ENCODE results near the gene FAM107B. TPM values are rescaled to one million over a fixed set of nuclear protein-coding genes. Genes with fewer than 3 reads are reported as not detected.

FAM107B gene
- total and polyA plus RNA-seq, 2 of the 8 experiments (the other 6 are each of a cell fraction or from before 2014, with no cell fraction given): 7.5 to 28.1 TPM

DNA sequence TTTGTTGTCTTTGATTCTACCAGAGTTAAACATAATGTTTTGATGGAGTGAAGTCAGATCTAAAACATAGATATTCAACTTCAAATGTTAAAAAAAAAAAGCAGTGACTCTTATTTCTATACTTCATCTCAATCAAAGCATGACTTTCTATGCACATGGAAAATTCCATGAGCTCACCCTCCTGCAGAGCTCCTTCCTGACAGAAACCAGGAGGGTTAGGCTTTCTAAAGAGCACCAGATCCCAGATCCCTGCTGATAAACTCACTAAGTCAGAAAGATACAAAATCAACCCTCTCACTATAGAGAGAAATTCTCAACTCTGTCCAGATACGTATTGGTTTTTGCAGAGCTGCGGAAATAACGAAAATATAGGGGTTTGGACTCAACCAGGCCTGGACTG lies 122.6 kb downstream of the FAM107B start:
- Histone ChIP-seq H3K9me3 (ENCODE audit: insufficient read depth in 2 of 2, low read depth in 1 of 2, low read length in 1 of 2) (no peaks in the 10 kb centered on the region), H3K4ac (replicated peaks; ENCODE audit: insufficient read length, low read depth, low read length) (no peak overlapping the region), H2AFZ (ENCODE audit: low read length) (no peak overlapping the region), H3K56ac (replicated peaks; ENCODE audit: insufficient read length, low read depth, low read length) (no peak overlapping the region), H3K23me2 (ENCODE audit: low read depth, low read length) (no peaks in the 10 kb centered on the region), H3K18ac (ENCODE audit: extremely low read depth, low read length) (no peak overlapping the region), H4K8ac (ENCODE audit: extremely low read depth, insufficient read depth, low read length) (no peak overlapping the region), H3K4me1 (replicated peaks in 1 of 4; ENCODE audit: control insufficient read depth in 3 of 4, insufficient read depth in 4 of 4, low read length in 3 of 4) (peaks cover 0 to 23% (median 7%) of the 10 kb centered on the region in 4 experiments; a peak in 4 of 7 replicates), H3K23ac (ENCODE audit: insufficient read length) (no peak overlapping the region), H2BK12ac (ENCODE audit: low read depth, low read length) (no peak overlapping the region), H4K5ac (ENCODE audit: insufficient read length, low read depth, low read length) (no peak overlapping the region), H2BK15ac (ENCODE audit: low read length) (no peak overlapping the region), H2BK120ac (replicated peaks; ENCODE audit: low read depth, low read length) (no peak overlapping the region), H4K20me1 (replicated peaks in 1 of 2; ENCODE audit: control insufficient read depth in 1 of 2, insufficient read depth in 2 of 2, low read length in 2 of 2) (no peaks in the 10 kb centered on the region), H3K14ac (ENCODE audit: insufficient read length) (no peak overlapping the region), H3K79me2 (ENCODE audit: control insufficient read depth in 1 of 2, insufficient read depth in 2 of 2, low read length in 2 of 2) (no peaks in the 10 kb centered on the region), H3K27ac (ENCODE audit: low read depth, low read length) (no peak overlapping the region), H3K36me3 (ENCODE audit: control insufficient read depth in 2 of 4, insufficient read depth in 4 of 4, low read length in 3 of 4) (no peaks in the 10 kb centered on the region), H3K9ac (replicated peaks in 1 of 4; ENCODE audit: extremely low read depth in 1 of 4, low read depth in 3 of 4, low read length in 3 of 4) (no peak overlapping the region), H3K27me3 (replicated peaks in 1 of 4; ENCODE audit: control insufficient read depth in 3 of 4, extremely low read depth in 1 of 4, insufficient read depth in 3 of 4, low read length in 3 of 4) (no peaks in the 10 kb centered on the region), H4K91ac (replicated peaks; ENCODE audit: insufficient read length, low read length) (peak overlapping the region; percentile 62), H3K79me1 (ENCODE audit: low read depth, low read length) (no peaks in the 10 kb centered on the region), H2BK5ac (ENCODE audit: low read depth, low read length) (no peak overlapping the region), H2AK5ac (ENCODE audit: low read depth, low read length) (no peak overlapping the region), H3K4me2 (ENCODE audit: insufficient read depth in 1 of 2, low read depth in 2 of 2, low read length in 2 of 2) (no peak overlapping the region; a peak in 1 of 4 replicates), H3K4me3 (ENCODE audit: extremely low read depth in 1 of 4, insufficient read depth in 2 of 4, low read depth in 3 of 4, low read length in 4 of 4) (no peak overlapping the region), H2BK20ac (ENCODE audit: low read length) (no peak overlapping the region)
- CTCF ChIA-PET (ENCODE audit: partially characterized antibody): interaction anchor here (0.6 to 1.4 kb wide), 5 partner anchors 15 to 427 kb away, joined by 3 to 5 read pairs (median 4); no protein-coding TSS in a partner anchor
- FAIRE-seq: no peak
- 87% methylated on average over 3 of the region's 3 CpGs; no CpG with 5 or more reads in 1 of the 2 experiments for WGBS, 2 experiments (ENCODE audit: extremely low coverage in 1 of 2, insufficient coverage in 1 of 2, insufficient read length in 1 of 2, insufficient replicate concordance in 2 of 2, low coverage in 1 of 2, low lambda C conversion rate in 2 of 2, missing lambda C conversion rate in 1 of 2)
- POLR2A ChIA-PET (ENCODE audit: partially characterized antibody): no interaction called here
- DNase-seq (ENCODE audit: low read depth in 1 of 2, low spot score in 2 of 2): no peak
- no peak for TF ChIP-seq CHD2 (IDR thresholded peaks at IDR 0.05; ENCODE audit: low read length)
- no peak for TF ChIP-seq JUND (IDR thresholded peaks at IDR 0.05; ENCODE audit: low read length)
- no peak for TF ChIP-seq USF2 (IDR thresholded peaks at IDR 0.05; ENCODE audit: low read length)
- TF ChIP-seq BACH1 (IDR thresholded peaks at IDR 0.05; ENCODE audit: low read length): no peak
- no peak for TF ChIP-seq SIRT6 (IDR thresholded peaks at IDR 0.05; ENCODE audit: low read length)
- no peak for TF ChIP-seq RAD21 (IDR thresholded peaks at IDR 0.05 in 1 of 2, conservative IDR thresholded peaks at IDR 0.05 in 1 of 2; ENCODE audit: low read depth in 2 of 2, low read length in 2 of 2)
- TF ChIP-seq EP300 (IDR thresholded peaks at IDR 0.05; ENCODE audit: borderline replicate concordance in 1 of 2, low read depth in 2 of 2, low read length in 2 of 2): no peak
- no peak for TF ChIP-seq NRF1 (IDR thresholded peaks at IDR 0.05; ENCODE audit: low read depth, low read length)
- TF ChIP-seq SIX5 (IDR thresholded peaks at IDR 0.05; ENCODE audit: low read depth, low read length): no peak
- no peak for TF ChIP-seq EZH2 (IDR thresholded peaks at IDR 0.05; ENCODE audit: low read depth, low read length, severe bottlenecking)
- TF ChIP-seq KDM4A (IDR thresholded peaks at IDR 0.05; ENCODE audit: low read depth, low read length, severe bottlenecking): no peak
- no peak for TF ChIP-seq BCL11A (IDR thresholded peaks at IDR 0.05; ENCODE audit: low read depth in 2 of 2, low read length in 2 of 2)
- no peak for TF ChIP-seq KDM1A (IDR thresholded peaks at IDR 0.05; ENCODE audit: borderline replicate concordance, low read length)
- TF ChIP-seq CREB1 (IDR thresholded peaks at IDR 0.05): no peak

Data from H1 (cell line).